BLaER1 (cell line): ENCODE results near the gene OBSCN.

Experiments
- H3K27ac ChIP-seq: shearing (Covaris generic); formaldehyde crosslinking; 2 replicates; pipeline ENCODE4 v1.8.1; 2022
- H3K27me3 ChIP-seq: shearing (Covaris generic); formaldehyde crosslinking; 2 replicates; pipeline ENCODE4 v1.8.1; 2022
- H3K36me3 ChIP-seq: shearing (Covaris generic); formaldehyde crosslinking; 2 replicates; pipeline ENCODE4 v1.8.1; 2022
- H3K4me1 ChIP-seq: shearing (Covaris generic); formaldehyde crosslinking; 2 replicates; pipeline ENCODE4 v1.8.1; 2022
- H3K4me2 ChIP-seq: shearing (Covaris generic); formaldehyde crosslinking; 2 replicates; pipeline ENCODE4 v1.8.1; 2022
- H3K4me3 ChIP-seq: shearing (Covaris generic); formaldehyde crosslinking; 2 replicates; pipeline ENCODE4 v1.8.1; 2022
- H3K9ac ChIP-seq: shearing (Covaris generic); formaldehyde crosslinking; 2 replicates; pipeline ENCODE4 v1.8.1; 2022
- H3K9me3 ChIP-seq: shearing (Covaris generic); formaldehyde crosslinking; 2 replicates; pipeline ENCODE4 v1.8.1; 2022
- H4K20me1 ChIP-seq: shearing (Covaris generic); formaldehyde crosslinking; 2 replicates; pipeline ENCODE4 v1.8.1; 2022
- Cebpa-rat ChIP-seq: shearing (Covaris generic); IDR thresholded peaks from 2 replicates; pipeline ENCODE4 v1.8.1; 2022

OBSCN gene

GRCh38 chr1:228207381-228207810 lies 448 bp upstream of the OBSCN start:
- Histone ChIP-seq H3K27ac (no peak overlapping the region), H3K4me1 (peaks cover 8% of the 10 kb centered on the region), H3K9ac (no peak overlapping the region), H4K20me1 (no peaks in the 10 kb centered on the region), H3K9me3 (no peaks in the 10 kb centered on the region), H3K36me3 (no peaks in the 10 kb centered on the region), H3K27me3 (no peaks in the 10 kb centered on the region), H3K4me2 (no peak overlapping the region), H3K4me3 (no peak overlapping the region)
- no peak for TF ChIP-seq Cebpa-rat

DNA sequence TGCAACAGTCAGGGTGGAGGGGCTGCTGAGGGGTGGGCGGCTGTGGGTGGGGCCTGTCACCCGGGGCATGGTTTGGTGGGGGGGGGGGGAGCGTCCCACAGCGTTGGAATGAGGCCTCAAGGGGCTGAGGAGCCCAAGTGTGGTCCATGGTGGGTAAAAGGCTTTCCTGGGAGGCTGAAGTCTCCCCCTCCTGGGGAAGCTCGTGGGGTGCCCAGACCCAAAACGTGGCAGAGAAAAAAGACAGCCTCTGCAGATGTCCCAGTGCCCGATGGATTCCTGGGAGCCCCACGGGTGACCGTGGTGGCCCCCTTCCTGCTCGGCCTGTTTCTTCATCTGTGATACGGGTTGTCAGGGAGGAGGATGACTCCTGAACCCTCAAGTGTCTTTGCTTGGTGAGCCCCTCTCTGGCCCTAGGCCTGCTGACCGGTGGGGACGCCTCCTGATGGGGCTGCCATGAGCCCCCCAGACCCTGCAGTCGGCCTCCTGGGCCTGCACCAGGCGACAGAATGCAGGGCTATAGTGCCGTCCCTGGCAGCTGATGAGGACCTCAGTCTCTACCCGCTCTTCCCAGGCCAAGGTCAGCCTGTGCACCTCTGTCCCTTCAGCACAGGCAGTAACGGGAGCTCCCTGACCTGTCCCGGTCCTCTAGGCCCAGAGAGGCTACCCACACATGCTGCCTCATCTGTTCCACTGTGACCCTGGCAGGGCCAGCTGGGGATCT lies 1.1 kb downstream of the OBSCN start:
- TF ChIP-seq Cebpa-rat = no peak
- Histone ChIP-seq H3K9me3 (no peaks in the 10 kb centered on the region), H4K20me1 (peaks cover 2% of the 10 kb centered on the region), H3K4me2 (no peak overlapping the region), H3K9ac (no peak overlapping the region), H3K27me3 (no peaks in the 10 kb centered on the region), H3K27ac (no peak overlapping the region), H3K4me3 (no peak overlapping the region), H3K4me1 (peaks cover 13% of the 10 kb centered on the region), H3K36me3 (no peaks in the 10 kb centered on the region)

- Histone ChIP-seq H3K9me3 (no peaks in the 10 kb centered on the region), H3K27ac (no peak overlapping the region), H4K20me1 (peaks cover 8% of the 10 kb centered on the region), H3K4me2 (no peak overlapping the region), H3K9ac (no peak overlapping the region), H3K36me3 (no peaks in the 10 kb centered on the region), H3K27me3 (no peaks in the 10 kb centered on the region), H3K4me3 (no peak overlapping the region), H3K4me1 (peaks cover 20% of the 10 kb centered on the region)
- no peak for TF ChIP-seq Cebpa-rat
Measured at GRCh38 chr1:228209657-228210056, 1.8 kb downstream of the OBSCN start.

DNA sequence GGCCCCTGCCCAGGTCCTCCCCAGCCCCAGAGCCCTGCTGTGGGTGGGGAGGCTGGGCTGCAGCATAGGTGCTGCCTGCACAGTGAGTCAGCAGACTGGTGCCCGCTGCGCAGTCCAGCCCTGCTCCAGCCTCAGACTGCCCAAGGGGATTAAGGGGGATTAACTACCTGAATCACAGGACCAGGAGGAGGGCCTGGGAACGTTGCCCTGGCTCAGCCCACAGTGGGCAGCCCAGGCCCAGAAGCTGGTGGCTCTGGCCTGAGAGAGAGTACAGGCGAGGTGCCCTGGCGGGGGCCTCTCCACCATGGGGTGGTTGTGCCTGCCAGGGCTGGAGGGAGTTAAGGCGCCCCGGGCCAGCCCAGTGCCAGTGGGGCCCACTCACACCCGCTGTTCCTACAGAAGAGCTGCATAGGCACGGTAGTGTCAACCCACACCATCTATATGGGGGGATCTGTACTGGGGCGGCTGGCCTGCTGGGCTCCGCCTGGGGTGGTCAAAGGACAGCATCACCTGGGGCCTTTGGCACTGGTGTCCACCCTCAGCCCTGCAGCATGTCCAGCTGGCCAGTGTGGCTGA lies 2.3 kb downstream of the OBSCN start:
- Histone ChIP-seq H3K9me3 (no peaks in the 10 kb centered on the region), H3K9ac (no peak overlapping the region), H3K4me1 (peaks cover 23% of the 10 kb centered on the region), H3K27ac (no peak overlapping the region), H3K27me3 (no peaks in the 10 kb centered on the region), H3K4me3 (no peak overlapping the region), H3K4me2 (no peak overlapping the region), H3K36me3 (no peaks in the 10 kb centered on the region), H4K20me1 (peaks cover 13% of the 10 kb centered on the region)
- no peak for TF ChIP-seq Cebpa-rat

DNA sequence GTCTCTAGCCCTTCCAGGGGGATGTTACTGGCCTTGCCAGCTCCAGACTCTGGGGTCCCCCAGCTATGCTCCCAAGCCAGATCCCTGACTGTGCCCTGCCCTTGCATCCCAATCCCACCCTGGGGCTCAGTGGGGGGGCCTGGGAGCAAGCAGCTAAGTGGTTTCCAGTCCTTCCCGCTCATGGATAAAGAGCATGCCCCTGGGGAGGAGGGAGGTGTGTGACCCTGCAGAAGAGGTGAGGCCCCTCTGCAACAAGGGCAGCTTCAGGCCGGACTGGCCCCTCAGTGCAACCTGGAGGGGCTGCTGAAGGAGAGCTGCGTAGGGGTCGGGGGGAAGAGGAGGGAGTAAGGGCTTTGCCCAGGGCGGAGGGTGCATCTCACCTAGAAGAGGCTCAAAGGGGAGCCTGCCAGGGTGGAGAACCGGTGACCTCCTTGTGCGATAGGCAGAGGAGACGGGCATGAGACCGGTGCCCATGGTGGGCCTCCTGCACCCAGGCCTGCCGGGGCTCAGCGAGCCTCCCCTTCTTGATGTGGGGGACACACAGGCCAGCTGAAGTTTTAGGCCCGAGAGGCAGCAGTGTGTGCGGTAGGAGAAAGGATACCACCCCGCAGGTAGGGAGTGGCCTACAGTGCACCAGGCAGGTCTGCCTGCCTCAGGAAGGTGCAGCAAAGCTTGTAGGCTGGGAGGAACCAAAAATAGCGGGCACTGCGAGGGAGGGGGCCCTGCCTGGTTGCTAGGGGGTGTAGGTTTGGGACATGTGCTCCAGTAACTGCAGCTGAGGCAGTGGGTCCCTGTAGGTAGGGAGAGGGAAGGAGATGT lies 3.1 kb downstream of the OBSCN start:
- H3K4me1 ChIP-seq = peaks cover 17% of the 10 kb centered on the region
- no peak for TF ChIP-seq Cebpa-rat
- peaks cover 5% of the 10 kb centered on the region; the same call in 1 of the 2 replicates for H3K36me3 ChIP-seq
- H4K20me1 ChIP-seq = peaks cover 21% of the 10 kb centered on the region
- no peaks in the 10 kb centered on the region for H3K9me3 ChIP-seq
- no peaks in the 10 kb centered on the region for H3K27me3 ChIP-seq
- no peak overlapping the region for H3K4me2 ChIP-seq
- H3K4me3 ChIP-seq = no peak overlapping the region
- H3K9ac ChIP-seq = no peak overlapping the region
- H3K27ac ChIP-seq = no peak overlapping the region

GRCh38 chr1:228211531-228212414 lies 3.9 kb downstream of the OBSCN start:
- Histone ChIP-seq H3K27ac (no peak overlapping the region), H3K36me3 (peaks cover 14% of the 10 kb centered on the region), H3K9ac (no peak overlapping the region), H3K9me3 (no peaks in the 10 kb centered on the region), H4K20me1 (peaks cover 21% of the 10 kb centered on the region), H3K4me2 (peak overlapping the region; percentile 47; the same call in 1 of the 2 replicates), H3K4me3 (no peak overlapping the region), H3K4me1 (peaks cover 17% of the 10 kb centered on the region), H3K27me3 (no peaks in the 10 kb centered on the region)
- TF ChIP-seq Cebpa-rat = no peak

GRCh38 chr1:228212415-228212965 lies 4.6 kb downstream of the OBSCN start:
- H3K4me3 ChIP-seq = peak overlapping the region; percentile 42; the same call in 1 of the 2 replicates
- H3K27me3 ChIP-seq = no peaks in the 10 kb centered on the region
- no peak overlapping the region for H3K27ac ChIP-seq
- H3K9me3 ChIP-seq = no peaks in the 10 kb centered on the region
- H3K4me2 ChIP-seq = peak overlapping the region; percentile 47
- H4K20me1 ChIP-seq = peaks cover 21% of the 10 kb centered on the region
- peaks cover 21% of the 10 kb centered on the region for H3K36me3 ChIP-seq
- no peak overlapping the region for H3K9ac ChIP-seq
- peaks cover 17% of the 10 kb centered on the region for H3K4me1 ChIP-seq
- no peak for TF ChIP-seq Cebpa-rat

DNA sequence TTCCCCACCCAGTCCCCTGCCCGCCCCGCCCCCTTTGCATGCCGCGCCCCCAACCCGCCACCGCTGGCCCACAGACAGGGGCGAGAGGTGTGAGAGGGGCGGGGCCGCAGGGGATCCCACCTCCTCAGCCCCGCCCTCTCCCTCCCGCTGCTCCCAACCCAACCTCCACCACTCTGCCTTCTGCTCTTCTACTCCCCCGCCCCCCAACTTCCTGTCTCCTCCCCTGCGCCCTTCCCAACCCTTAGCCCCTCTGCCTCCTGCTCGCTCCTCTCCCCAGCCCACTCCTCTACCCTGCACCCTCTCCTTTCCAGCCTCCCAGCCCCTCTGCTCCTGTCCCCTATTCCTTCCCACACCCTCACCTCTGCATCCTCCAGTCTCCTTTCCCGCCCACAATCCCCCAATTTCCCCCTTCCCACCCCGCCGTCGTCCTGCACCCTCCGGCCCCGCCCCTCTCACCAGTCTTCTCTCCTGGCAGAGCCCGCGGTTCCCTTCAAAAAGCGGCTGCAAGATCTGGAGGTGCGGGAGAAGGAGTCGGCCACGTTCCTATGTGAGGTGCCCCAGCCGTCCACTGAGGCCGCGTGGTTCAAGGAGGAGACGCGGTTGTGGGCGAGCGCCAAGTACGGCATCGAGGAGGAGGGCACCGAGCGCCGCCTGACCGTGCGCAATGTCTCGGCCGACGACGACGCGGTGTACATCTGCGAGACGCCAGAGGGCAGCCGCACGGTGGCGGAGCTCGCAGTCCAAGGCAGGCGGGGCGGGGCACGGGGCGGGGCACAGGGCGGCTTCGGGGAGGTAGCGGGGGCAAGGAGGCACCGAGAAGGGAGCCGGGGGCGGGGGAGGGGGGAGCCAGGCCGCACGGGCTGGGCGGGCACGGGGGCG lies 5.4 kb downstream of the OBSCN start:
- peaks cover 21% of the 10 kb centered on the region for H4K20me1 ChIP-seq
- H3K27me3 ChIP-seq = no peaks in the 10 kb centered on the region
- peak overlapping the region; percentile 69 for H3K9ac ChIP-seq

More for the DNA sequence above, 5.4 kb downstream of the OBSCN start:
- H3K36me3 ChIP-seq = peaks cover 28% of the 10 kb centered on the region
- H3K27ac ChIP-seq = peak overlapping the region; percentile 49; the same call in 1 of the 2 replicates
- H3K4me1 ChIP-seq = peaks cover 17% of the 10 kb centered on the region
- H3K4me3 ChIP-seq = peak overlapping the region; percentile 69
- peak overlapping the region; percentile 78 for H3K4me2 ChIP-seq
- H3K9me3 ChIP-seq = no peaks in the 10 kb centered on the region
- no peak for TF ChIP-seq Cebpa-rat
